GM12874 (cell line): ENCODE results near the gene CORO1A.

Experiments
- TF ChIP-seq, protein P1 (sequence below): IDR thresholded peaks from 2 replicates; pipeline ENCODE4 v1.5.1; 2011; ENCODE audit warnings: low read depth, mild to moderate bottlenecking, control low read depth, low read length, moderate library complexity; ENCODE audit not compliant: insufficient read depth

Gene CORO1A

DNA sequence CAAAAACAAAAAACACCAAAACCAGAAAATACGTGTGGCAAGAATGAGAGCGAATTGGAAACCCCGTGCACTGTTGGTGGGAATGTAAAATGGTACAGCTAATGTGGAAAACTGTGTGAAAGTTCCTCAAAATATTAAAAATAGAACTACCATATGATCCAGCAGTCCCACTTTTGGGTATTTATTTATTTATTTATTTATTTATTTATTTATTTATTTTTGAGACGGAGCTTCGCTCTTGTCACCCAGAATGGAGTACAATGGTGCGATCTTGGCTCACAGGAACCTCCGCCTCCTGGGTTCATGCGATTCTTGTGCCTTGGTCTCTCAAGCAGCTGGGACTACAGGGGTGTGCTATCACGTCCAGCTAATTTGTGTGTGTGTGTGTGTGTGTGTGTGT lies 30.9 kb upstream of the CORO1A start:
- TF ChIP-seq, protein P1, sequence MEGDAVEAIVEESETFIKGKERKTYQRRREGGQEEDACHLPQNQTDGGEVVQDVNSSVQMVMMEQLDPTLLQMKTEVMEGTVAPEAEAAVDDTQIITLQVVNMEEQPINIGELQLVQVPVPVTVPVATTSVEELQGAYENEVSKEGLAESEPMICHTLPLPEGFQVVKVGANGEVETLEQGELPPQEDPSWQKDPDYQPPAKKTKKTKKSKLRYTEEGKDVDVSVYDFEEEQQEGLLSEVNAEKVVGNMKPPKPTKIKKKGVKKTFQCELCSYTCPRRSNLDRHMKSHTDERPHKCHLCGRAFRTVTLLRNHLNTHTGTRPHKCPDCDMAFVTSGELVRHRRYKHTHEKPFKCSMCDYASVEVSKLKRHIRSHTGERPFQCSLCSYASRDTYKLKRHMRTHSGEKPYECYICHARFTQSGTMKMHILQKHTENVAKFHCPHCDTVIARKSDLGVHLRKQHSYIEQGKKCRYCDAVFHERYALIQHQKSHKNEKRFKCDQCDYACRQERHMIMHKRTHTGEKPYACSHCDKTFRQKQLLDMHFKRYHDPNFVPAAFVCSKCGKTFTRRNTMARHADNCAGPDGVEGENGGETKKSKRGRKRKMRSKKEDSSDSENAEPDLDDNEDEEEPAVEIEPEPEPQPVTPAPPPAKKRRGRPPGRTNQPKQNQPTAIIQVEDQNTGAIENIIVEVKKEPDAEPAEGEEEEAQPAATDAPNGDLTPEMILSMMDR = no peak

GRCh38 chr16:30155188-30155587 lies 28.2 kb upstream of the CORO1A start:
- TF ChIP-seq, protein P1 = no peak

DNA sequence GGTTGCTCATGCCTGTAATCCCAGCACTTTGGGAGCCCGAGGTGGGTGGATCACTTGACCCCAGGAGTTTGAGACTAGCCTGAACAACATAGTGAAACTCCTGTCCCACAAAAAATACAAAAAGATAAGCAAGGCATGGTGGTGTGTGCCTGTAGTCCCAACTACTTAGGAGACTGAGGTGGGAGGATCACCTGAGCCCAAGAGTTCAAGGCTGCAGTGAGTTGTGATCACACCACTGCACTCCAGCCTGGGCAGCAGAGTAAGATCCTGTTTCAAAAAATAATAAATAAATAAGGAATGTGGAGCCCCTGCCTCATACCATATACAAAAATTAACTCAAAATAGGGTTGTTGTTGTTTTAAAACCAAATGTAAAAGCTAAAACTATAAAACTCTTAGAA lies 26.2 kb upstream of the CORO1A start:
- TF ChIP-seq, protein P1 = no peak

DNA sequence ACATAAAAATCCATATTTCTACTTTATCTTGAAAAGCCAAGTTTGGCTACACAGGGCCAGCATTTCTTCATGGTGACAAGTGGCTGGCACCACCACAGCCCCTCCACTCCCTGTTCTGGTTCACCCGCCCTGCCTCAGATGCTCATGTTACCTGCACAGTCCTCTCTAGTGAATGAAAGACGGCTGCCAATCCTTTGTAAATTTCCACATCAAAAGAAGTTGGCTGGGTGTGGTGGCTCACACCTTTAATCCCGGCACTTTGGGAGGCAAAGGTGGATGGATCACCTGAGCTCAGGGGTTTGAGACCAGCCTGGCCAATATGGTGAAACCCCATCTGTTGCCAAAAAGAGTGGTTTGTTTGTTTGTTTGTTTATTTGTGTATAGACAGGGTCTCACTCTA lies 19.9 kb upstream of the CORO1A start:
- TF ChIP-seq, protein P1 = no peak

- TF ChIP-seq, protein P1 = no peak
These were observed 17.1 kb upstream of the CORO1A start for GRCh38 chr16:30166202-30166902.

- TF ChIP-seq, protein P1 = no peak
These were observed 10.3 kb upstream of the CORO1A start for GRCh38 chr16:30173054-30173453.

- TF ChIP-seq, protein P1 = no peak
These were observed 4.2 kb upstream of the CORO1A start for GRCh38 chr16:30179195-30179594.

DNA sequence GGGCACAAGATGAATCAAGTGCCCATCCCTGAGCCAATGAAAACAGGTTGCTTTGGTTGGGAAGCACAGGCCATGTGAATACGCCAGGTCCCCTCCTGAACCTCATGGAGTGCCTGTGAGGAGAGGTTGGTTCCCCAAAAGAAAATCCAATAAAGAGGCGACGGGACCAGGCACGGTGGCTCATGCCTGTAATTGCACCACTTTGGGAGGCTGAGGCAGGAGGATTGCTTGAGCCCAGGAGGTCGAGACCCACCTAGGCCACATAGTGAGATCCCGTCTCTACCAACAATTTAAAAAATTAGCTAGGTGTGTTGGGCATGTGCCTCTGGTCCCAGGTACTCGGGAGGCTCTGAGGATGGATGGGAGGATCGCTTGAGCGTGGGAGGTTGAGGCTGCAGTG lies 3.5 kb upstream of the CORO1A start:
- TF ChIP-seq, protein P1 = no peak
